AG09319 (cell line): ENCODE measurements around the gene KCNC1.

Source experiments
- DNase-seq: peaks from one replicate; pipeline ENCODE4 v3.0.0-alpha.2; 2010; ENCODE audit warnings: low read depth; ENCODE audit errors: extremely low read depth
- TF ChIP-seq, protein P1 (sequence below): IDR thresholded peaks from 2 replicates; pipeline ENCODE4 v1.5.1; 2011; ENCODE audit warnings: low read depth, mild to moderate bottlenecking, inconsistent platforms, low read length, moderate library complexity

Gene KCNC1

DNA sequence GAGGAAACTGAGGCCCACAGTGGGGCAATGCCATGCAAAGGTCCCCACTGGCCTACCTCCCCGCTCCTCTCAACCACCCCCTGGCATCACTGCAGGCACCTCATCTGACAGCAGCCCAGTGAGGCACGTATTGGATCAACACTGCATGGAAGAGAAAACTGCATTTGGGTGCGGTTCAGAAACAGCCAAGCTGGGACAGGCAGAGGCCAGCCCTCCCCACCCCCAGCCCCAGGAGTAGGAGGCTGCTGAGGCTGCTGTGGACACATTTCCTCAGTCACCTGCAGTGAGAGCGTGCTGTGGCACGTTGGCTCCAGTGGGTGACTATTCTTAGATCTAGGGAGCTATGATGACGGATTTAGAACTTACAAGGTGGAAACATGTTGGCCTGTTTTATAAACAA lies 63.7 kb downstream of the KCNC1 start:
- TF ChIP-seq, protein P1, sequence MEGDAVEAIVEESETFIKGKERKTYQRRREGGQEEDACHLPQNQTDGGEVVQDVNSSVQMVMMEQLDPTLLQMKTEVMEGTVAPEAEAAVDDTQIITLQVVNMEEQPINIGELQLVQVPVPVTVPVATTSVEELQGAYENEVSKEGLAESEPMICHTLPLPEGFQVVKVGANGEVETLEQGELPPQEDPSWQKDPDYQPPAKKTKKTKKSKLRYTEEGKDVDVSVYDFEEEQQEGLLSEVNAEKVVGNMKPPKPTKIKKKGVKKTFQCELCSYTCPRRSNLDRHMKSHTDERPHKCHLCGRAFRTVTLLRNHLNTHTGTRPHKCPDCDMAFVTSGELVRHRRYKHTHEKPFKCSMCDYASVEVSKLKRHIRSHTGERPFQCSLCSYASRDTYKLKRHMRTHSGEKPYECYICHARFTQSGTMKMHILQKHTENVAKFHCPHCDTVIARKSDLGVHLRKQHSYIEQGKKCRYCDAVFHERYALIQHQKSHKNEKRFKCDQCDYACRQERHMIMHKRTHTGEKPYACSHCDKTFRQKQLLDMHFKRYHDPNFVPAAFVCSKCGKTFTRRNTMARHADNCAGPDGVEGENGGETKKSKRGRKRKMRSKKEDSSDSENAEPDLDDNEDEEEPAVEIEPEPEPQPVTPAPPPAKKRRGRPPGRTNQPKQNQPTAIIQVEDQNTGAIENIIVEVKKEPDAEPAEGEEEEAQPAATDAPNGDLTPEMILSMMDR: no peak
- DNase-seq: no peak

DNA sequence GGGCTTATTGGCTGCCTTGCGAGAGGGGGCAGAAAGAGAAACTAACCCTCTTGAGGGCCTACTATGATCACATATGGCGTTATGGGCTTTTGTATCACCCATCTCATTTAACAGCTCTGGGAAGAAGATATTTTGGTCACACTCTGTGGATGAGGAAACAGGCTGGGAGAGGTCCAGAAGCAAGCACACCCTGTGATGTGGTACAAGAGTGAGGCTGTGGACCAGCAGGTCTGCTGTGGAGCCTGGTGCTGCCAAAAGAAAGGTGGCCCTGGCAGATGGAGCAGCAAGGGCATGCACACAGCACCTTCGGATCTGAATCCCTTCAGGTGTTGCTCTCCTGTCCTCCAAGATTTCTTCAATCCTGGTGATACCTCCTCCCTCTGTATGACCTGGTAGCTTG lies 64.1 kb downstream of the KCNC1 start:
- DNase-seq: no peak
- TF ChIP-seq, protein P1: no peak

DNA sequence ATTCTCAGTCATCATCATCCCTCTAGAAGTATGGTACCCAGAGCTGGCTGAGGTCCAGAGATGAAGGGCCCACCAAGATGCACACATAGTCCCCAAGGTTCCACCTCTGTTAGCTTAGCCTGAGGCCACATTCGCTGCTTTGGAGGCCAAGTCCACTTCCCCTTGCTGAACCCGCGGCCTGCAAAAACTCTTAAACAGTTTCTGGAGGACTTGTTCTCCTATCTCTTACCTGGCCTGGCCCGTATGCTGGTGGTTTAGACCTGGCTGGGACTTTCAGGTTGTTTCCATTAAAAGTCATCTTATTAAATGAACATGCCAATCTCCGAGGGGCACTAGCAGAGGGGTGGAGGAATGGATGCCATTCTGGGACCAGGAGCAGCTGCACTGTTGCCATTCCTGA lies 64.6 kb downstream of the KCNC1 start:
- TF ChIP-seq, protein P1: no peak
- no peak for DNase-seq

DNA sequence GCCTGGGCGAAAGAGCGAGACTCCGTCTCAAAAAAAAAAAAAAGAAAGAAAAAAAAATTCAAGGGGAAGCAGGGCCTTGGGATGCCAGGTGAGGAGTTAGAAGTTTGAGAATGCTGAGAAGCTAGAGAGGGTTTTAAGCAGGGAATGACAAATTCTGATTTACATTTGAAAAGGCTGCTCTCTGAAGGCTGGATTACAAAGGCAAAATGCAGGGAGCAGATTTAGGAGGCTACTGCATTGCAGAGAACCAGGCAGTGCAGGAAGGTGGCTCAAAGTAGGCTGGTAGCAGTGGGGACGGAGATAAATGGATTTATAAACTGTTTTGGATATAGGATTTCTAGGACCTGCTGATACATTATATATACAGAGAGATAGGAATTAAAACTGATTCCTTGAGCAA lies 66.6 kb downstream of the KCNC1 start:
- TF ChIP-seq, protein P1: no peak

DNA sequence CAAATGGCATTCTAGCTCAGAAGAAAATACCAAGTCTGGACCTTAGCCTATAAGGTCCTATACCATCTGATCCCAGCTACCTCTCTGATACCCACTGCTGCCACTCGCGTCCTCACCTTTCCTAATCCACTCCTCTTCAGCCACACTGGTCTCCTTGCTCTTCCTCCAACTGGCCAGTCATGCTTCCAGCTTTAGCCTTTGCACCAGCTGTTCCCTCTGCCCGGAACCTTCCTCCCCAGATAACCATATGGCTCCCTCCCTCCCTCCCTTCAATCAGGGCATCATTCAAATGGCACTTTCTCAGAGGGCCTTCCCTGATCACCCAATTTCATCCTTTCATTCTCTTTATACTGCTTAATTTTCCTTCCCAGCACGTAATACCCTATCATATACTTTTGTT lies 67.9 kb downstream of the KCNC1 start:
- TF ChIP-seq, protein P1: no peak
- DNase-seq: no peak

More for the DNA sequence above, 66.6 kb downstream of the KCNC1 start:
- no peak for DNase-seq

DNA sequence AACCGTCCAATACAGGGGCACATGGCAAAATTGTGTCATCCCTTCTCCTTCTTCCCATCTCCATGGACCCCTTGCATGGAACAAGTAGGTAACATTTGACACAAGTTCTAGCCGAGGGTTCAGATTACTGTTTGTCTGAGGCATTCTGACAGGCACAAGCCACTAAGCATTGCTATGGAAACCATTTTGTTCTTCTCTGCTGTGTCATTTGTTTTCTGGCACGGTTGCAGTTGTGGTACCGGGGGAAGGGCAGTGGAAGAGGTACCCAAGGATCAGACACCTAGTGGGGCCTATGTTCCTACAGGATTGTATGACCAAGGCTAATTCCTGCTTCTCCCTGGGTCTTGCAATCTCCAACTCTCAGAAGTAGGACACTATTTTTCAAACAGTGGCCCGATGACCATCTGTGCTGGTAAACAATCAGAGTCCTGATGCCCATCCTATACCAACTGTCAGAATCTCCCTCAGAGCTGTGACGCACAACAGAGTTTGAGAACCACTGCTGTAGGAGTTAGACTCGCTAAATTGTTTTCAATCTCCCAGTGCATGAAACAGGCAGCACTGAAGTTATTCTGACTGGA lies 69.3 kb downstream of the KCNC1 start:
- no peak for DNase-seq
- TF ChIP-seq, protein P1: no peak

DNA sequence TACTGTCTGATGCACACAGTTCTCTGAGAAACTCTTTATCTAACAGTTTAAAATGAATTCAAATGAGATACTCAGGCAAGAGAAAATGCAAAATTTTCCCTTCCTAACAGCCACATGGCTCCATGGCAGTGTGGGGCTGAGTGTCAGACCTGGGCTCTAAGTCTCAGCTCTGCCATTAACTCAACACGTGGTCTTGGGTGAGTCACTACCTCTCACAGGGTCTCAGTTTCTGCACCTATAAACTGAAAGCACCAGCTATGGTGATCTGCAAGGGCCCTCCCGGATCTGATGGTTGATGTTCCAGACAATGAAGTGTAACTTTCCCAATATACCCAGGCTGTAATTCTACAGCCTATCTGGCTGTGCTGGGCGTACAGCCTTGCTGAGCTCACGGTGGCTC lies 70.5 kb downstream of the KCNC1 start:
- DNase-seq: no peak
- TF ChIP-seq, protein P1: no peak
